ENCODE results near the gene C14orf132.

The C14orf132 gene

DNA sequence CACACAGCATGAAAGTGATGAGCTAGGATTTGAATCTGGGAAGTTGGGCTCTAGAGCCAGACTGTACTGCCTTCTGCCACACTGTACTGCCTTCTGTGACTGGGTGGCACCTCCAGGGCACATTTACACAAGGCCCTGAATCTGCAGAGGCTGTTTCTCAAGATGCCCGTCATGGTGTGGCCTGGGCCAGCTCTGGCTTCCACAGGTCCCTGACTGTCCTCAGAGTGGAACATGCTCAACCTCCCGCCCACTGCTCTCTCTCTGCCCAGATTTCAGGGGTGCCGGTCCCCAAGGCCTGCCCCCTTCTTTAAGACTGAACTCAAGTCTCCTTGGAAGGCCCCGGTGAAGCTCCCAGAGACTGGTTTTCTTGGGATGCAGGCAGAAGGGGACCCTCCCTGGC is 50.2 kb downstream of the C14orf132 start:
- H3K27ac ChIP-seq, result no peak overlapping the region
- ChIA-PET POLR2A (ENCODE audit: low non-redundant PET) (no interaction called here), CTCF (no interaction called here)
- no peak for DNase-seq (ENCODE audit: low spot score)
- TF ChIP-seq CTCF (conservative IDR thresholded peaks at IDR 0.05; ENCODE audit: low read depth), result no peak

DNA sequence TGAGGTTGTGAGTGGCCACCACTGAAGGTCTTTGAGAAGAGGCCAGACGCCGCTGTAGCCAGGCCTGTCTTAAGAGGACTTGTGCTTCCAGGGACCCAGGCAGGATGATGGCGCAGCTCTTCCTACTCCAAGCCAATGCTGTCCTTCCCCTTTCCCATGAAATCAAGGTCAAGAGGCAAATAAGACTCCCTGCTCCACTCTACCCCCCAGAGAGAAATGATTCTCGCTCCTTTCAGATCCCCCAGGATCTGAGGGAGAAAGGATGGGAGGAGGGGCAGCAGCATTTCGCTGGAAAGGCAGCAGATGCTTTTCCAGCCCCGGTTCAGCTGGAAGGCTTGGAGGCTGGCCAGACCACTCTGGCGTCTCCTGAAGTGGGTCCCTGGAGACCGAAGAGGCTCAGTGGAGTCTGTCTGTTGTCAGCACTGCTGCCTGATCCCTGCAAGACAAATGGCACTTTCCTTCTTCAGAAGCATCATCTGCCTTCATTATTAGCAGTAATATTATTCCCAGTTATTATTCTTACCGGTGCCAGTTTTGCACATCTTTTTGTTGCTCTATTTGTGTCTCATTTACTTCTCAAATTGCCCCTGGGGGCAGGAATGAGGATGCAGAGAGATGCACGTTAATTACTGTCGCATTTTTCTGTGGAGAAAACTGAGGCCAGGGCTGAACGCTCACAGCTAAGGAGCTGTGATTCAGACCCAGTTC is 51.4 kb downstream of the C14orf132 start:
- no peak overlapping the region for H3K27ac ChIP-seq
- CTCF ChIA-PET, result interaction anchor here (0.6 kb wide), 1 partner anchor 10 kb away, joined by 3 read pairs; no protein-coding TSS in a partner anchor
- no peak for TF ChIP-seq CTCF (conservative IDR thresholded peaks at IDR 0.05; ENCODE audit: low read depth)
- POLR2A ChIA-PET (ENCODE audit: low non-redundant PET), result no interaction called here
- no peak for DNase-seq (ENCODE audit: low spot score)

- ChIA-PET POLR2A (ENCODE audit: low non-redundant PET) (no interaction called here), CTCF (interaction anchor here (0.7 kb wide), 1 partner anchor 32 kb away, joined by 3 read pairs; no protein-coding TSS in a partner anchor)
- H3K27ac ChIP-seq, result no peak overlapping the region
- DNase-seq (ENCODE audit: low spot score), result no peak
- no peak for TF ChIP-seq CTCF (conservative IDR thresholded peaks at IDR 0.05; ENCODE audit: low read depth)
These were observed 52.1 kb downstream of the C14orf132 start for GRCh38 chr14:96091149-96091693.

- no peak for TF ChIP-seq CTCF (conservative IDR thresholded peaks at IDR 0.05; ENCODE audit: low read depth)
- ChIA-PET CTCF (no interaction called here), POLR2A (ENCODE audit: low non-redundant PET) (no interaction called here)
- H3K27ac ChIP-seq, result no peak overlapping the region
- DNase-seq (ENCODE audit: low spot score), result no peak
These were observed 52.8 kb downstream of the C14orf132 start for GRCh38 chr14:96091941-96092411.

- no peak overlapping the region for H3K27ac ChIP-seq
- ChIA-PET POLR2A (ENCODE audit: low non-redundant PET) (no interaction called here), CTCF (no interaction called here)
- no peak for TF ChIP-seq CTCF (conservative IDR thresholded peaks at IDR 0.05; ENCODE audit: low read depth)
- DNase-seq (ENCODE audit: low spot score), result no peak
These were observed 53.8 kb downstream of the C14orf132 start for GRCh38 chr14:96092936-96093335.

DNA sequence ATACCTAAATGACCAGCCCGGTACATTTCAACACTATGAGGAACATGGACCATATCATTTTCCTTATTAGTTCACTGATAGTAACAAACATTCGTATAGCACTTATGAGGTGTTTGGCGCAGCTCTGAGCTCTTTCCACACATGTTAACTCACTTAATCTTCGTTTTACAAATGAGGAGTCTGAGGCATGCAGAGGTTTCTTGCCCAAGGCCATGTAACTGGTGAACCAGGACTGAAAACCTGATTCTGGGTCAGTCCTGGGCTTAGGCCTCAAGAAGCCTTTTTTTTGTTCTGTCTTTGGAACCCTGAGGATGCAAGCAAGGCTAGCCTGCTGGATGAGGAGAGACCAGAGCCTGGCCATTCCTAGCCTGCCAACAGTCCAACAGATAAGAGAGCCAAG is 55.0 kb downstream of the C14orf132 start:
- CTCF ChIA-PET, result interaction anchor here (0.6 kb wide), 1 partner anchor 32 kb away, joined by 4 read pairs; no protein-coding TSS in a partner anchor
- no peak for DNase-seq (ENCODE audit: low spot score)
- no peak overlapping the region for H3K27ac ChIP-seq
- POLR2A ChIA-PET (ENCODE audit: low non-redundant PET), result no interaction called here
- TF ChIP-seq CTCF (conservative IDR thresholded peaks at IDR 0.05; ENCODE audit: low read depth), result no peak
